ENCODE results near the gene COL9A3.

GRCh38 chr20:62836967-62837490 is 20.2 kb downstream of the COL9A3 start:
- TF ChIP-seq POLR2A (IDR thresholded peaks at IDR 0.05): no peak
- TF ChIP-seq CTCF (IDR thresholded peaks at IDR 0.05): no peak
